Measurements from ENCODE around the gene PYDC2.
A peak's percentile ranks its signal among the peaks of the same experiment; 100 is the strongest.
"Not testable (repeated sequence)": the region's sequence is repeated elsewhere in the genome, so short reads cannot be mapped to it uniquely, and the experiment has no call there.

PYDC2 gene

GRCh38 chr3:191470545-191470944, 9.6 kb downstream of the PYDC2 start:
- no peak for DNase-seq

- no peak for DNase-seq
Observed at GRCh38 chr3:191473661-191474198, 12.8 kb downstream of the PYDC2 start.

GRCh38 chr3:191476066-191476772, 15.3 kb downstream of the PYDC2 start:
- no peak for DNase-seq

- DNase-seq = not testable (repeated sequence)
Observed at GRCh38 chr3:191483994-191484393, 23.0 kb downstream of the PYDC2 start.

DNA sequence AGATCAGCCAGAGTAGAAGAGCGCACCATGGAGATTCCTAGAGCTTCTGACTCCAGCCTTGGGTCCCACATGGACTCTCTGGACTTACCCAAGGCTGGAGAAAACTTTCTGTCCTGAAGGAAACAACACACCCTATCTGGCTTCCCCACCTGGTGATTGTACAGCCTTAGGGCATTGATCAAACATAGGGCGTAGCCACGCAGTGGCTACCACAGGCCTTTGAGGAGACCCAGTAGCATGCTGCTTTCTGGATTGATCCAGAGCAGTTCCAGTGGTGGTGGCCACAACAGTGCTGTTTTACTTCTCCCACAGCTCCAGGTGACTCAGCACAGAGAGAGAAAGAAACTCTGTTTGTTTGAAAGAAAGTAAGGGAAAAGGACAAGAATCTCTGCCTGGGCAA, 23.5 kb downstream of the PYDC2 start:
- DNase-seq = no peak

- no peak for DNase-seq
Observed at GRCh38 chr3:191492601-191493000, 31.6 kb downstream of the PYDC2 start.

DNA sequence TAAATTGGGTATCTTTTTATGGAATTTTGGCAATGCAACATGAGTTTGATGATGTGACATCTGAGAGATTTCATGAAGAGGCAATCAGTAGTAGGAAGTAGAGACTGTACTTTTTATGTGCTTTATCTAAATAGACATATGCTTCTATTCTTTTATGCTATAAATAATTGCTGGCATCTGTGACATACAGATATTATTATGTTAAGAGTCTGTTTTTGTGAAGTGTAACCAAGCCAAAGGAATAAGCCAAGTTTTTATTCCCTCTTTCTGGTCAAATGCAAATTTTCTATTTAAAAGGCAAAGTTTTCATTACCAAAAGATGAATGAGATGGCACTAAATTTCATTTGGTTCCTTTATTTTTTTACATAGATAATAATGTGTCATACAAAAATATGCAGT, 32.4 kb downstream of the PYDC2 start:
- DNase-seq = no peak

DNA sequence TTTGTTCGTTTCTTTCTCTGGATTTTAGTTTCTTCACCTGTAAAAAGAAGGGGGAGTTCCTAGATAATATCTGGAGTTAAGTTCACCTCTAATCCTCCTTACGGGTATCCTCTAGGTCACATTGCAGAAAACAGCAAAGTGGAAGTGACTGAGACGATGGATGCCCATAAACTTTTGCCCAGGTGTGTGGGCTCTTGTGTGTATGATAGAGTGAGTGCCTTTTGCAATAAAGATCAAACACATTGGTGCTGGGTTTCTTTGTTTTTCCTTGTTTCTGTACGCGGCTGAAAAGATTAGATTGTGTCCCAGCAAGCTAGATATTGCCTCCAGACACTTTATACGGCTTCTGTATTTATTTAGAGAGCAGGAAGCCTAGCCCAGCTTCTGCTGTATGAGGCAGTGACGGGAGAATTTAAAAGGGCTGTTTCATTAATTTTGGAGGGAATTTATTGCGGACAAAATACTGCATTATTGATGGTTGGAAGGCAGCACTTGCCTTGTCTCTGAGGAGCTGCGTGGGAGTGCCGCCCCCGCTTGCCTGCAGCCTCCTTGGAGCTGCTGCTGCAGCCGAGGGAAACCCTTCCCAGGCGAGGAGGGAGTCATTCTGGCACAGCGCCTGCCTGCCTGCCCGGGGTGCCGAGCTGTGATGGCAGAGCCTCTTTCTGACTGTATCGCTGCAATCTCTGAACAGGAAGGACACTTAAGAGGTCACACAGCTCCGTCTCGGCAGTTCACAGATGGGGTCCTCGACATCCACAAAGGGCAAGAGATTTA, 38.5 kb downstream of the PYDC2 start:
- peak; percentile 36 for DNase-seq

GRCh38 chr3:191500892-191501291, 39.9 kb downstream of the PYDC2 start:
- no peak for DNase-seq

DNA sequence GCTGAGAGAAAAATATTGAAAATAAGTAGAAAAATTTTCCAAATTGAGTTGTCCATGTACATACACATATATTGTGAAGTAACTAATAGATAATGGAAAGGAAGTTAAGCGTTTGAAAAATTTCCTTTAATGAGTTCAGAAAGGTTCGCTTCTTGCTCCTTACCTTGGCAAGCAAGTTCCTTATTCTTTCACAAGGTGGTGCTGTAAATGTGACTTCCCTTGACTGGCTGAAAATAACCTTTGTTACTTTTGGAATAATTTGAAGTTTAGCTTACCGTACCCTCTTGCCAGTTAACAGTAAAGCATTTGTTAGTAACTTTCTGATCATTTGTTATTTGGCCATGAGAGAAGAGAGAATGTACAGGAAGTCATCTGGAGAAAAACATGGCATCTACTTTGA, 41.6 kb downstream of the PYDC2 start:
- DNase-seq = no peak

- DNase-seq = no peak
Observed at GRCh38 chr3:191509078-191509477, 48.1 kb downstream of the PYDC2 start.

All from left hindlimb (tissue), 1 donor.